22Rv1 (cell line): ENCODE data around the gene IP6K3.

ENCODE experiments used
- H3K27ac ChIP-seq: fragments of 450-650 bp; 2 replicates; pipeline ENCODE4 v1.5.1; 2017
- CTCF ChIP-seq: fragments of 450-650 bp; IDR thresholded peaks from 2 replicates; pipeline ENCODE4 v1.5.1; 2017; ENCODE audit warnings: mild to moderate bottlenecking
- ZFX ChIP-seq: fragments of 450-650 bp; IDR thresholded peaks from 2 replicates; pipeline ENCODE4 v1.6.1; 2017; ENCODE audit warnings: antibody characterized with exemption, borderline replicate concordance

Gene IP6K3

DNA sequence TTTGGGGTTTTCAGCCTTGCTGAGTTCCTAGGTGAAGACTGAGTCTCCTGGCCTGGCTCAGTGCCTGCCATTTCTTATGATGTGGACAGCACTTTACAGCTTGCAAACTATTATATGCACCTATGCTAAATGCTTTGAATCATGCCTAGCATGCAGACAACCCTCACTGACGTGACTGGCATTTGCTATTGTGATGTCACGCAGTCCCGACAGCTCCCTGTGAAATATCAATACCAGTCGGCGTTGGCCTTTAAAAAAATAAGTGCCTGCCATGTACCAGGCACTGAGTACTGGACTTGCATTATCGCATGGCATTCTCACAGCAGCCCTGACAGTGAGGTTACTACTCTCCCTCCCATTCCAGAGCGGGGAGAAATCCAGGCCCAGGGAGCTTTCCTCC, 70.7 kb downstream of the IP6K3 start:
- TF ChIP-seq CTCF = no peak
- no peak for TF ChIP-seq ZFX
- H3K27ac ChIP-seq = no peak overlapping the region

GRCh38 chr6:33673851-33674250, 72.9 kb downstream of the IP6K3 start:
- no peak overlapping the region for H3K27ac ChIP-seq

DNA sequence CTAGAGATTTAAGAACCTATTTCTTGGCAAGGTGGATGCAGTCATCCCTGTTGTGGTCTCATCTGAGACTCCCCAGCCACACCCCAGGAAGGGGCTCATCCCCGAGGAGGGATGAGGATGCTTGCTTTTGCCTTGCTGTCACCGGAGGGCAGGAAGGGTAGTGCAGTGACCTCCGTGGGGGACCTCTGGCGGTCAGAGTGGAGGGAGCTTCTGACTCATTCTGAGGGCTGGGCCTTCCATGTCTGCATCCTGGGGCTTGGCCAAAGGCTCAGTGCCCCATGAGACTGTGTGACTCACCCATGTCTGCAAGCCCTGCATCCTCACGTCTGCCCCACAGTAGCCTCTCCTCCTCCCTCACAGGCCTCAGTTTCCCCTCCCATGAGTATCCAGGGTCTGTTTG, 73.9 kb downstream of the IP6K3 start:
- no peak overlapping the region for H3K27ac ChIP-seq
- no peak for TF ChIP-seq CTCF
- no peak for TF ChIP-seq ZFX

More at GRCh38 chr6:33673851-33674250, 72.9 kb downstream of the IP6K3 start:
- TF ChIP-seq ZFX = no peak
- no peak for TF ChIP-seq CTCF

GRCh38 chr6:33671744-33672072, 75.0 kb downstream of the IP6K3 start:
- H3K27ac ChIP-seq = no peak overlapping the region
- TF ChIP-seq CTCF (no peak), ZFX (no peak)
